GM19328 (cell line): Measurements from ENCODE around the gene DDX41.

ENCODE experiments used
- ATAC-seq: cut with Tn5 transposase; IDR thresholded peaks from one replicate; pipeline ENCODE4 v1.9.1; 2021; ENCODE audit warnings: mild to moderate bottlenecking, moderate library complexity; ENCODE audit not compliant: unreplicated experiment

The DDX41 gene

GRCh38 chr5:177500685-177501522 is 15.9 kb downstream of the DDX41 start:
- no peak for ATAC-seq

DNA sequence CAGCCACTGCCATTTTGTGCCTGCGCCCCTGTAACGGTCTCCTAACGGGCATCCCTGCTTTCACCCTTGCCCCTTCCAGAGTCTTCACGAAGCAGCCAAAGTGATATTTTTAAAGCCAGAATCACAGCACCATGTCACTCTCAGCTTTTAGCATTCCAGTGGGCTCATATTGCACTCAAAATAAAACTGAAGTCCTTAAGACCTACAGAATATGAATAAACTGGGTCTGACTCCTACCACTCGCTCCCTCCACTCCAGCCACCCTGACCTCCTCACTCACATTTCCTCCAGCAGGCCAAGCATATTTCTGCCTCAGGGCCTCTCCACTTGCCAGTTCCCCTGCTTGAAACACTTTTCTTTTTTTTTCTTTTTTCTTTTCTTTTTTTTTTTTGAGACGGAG is 16.9 kb downstream of the DDX41 start:
- no peak for ATAC-seq

DNA sequence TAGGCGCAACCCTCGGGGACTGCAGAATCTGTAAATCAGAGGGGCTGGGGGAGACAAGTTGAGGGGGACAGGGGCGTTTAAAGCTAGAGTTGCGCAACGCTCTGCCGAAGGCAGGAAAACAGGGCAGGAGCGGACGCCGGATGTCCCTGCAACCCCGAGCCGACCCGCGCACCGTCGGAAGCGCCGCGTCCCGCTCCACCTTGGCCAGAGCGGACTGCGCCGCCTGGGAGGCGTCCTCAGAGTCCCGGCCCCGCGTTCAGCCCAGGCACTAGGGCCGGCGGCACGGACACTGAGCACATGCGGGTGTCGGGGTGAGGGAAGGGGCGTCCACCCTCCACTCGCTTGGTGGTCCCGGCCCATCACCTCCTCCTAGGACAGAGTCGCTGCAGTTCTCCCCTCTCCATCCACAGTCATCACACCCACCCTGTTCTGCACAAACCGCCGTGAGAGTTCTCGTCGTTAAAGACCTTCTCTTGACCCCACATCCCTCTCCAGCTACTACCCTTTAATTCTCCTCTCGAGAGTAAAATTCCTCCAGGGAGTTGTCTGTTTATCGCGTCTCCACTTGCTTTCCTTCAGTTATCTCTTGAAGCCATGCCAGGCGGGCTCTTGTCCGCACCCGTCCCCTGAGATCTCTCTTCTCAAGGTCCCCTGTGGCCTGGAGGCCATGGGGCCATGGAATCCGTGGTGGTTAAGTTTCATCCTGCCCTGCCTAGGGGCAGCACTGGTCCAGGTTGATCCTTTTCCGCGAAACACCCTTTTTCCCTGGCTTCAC is 18.6 kb downstream of the DDX41 start:
- no peak for ATAC-seq

GRCh38 chr5:177497292-177498012 is 19.3 kb downstream of the DDX41 start, which contains the start of gene PDLIM7:
Gene PDLIM7 (minus strand): TSS chr5:177497604. CDS start chr5:177496512, 1,092 bp downstream.
- ATAC-seq, result peak; percentile 75

- ATAC-seq, result no peak
Observed at GRCh38 chr5:177496727-177497291, 20.0 kb downstream of the DDX41 start.

DNA sequence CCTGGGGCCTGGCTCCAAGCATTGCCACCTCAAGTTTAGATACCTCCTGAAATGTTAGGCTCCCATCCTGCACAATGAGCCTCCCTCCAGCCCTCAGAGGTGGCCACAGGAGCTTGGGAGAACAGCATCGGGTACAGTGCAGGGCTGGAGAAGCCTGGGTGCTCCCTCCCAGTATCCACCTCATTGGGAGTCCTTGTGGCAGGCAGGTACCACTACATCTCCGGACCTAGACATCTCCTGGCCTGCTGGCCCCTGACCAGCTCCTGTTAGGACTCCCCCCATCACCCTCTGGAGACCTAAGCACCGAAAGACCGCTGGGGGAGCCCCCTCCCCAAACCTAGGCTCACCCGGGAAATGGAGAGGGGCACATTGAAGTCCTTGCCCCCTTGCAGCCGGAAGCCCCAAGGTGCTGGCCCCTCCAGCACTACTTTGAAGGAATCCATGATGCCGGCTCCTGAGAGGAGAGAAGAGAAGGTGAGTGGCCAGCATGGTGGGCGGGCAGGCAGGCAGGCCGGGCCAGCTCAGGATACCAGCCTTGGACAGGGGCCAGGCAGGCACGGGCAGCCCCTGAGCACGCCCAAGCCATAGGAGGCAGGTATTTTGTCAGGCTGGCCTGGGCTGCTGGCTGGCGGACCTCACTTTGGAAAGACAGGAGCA is 20.6 kb downstream of the DDX41 start:
- no peak for ATAC-seq

- no peak for ATAC-seq
Observed at GRCh38 chr5:177495243-177496060, 21.3 kb downstream of the DDX41 start.

GRCh38 chr5:177494346-177495195 is 22.2 kb downstream of the DDX41 start:
- no peak for ATAC-seq

- ATAC-seq, result no peak
Observed at GRCh38 chr5:177493795-177494345, 22.9 kb downstream of the DDX41 start.

DNA sequence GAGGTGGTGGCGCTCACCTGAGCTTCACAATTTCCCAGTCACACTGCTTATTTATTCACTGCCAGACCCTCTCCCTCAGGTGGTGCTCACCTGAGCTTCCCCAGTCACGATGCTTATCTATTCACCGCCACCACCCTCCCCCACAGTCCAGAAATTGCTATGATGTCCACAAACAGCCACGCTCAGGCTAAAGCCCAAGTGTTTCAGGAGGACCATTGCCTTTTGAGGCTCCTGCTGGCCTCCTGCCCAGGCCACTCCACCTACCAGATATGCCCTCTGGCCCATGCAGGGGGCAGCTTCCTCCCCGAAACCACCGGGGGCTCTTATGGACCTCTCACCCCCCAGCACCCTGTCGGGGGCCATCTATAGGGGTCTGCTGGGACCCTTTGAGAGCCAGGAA is 23.9 kb downstream of the DDX41 start:
- ATAC-seq, result no peak

GRCh38 chr5:177491983-177492746 is 24.6 kb downstream of the DDX41 start:
- no peak for ATAC-seq

DNA sequence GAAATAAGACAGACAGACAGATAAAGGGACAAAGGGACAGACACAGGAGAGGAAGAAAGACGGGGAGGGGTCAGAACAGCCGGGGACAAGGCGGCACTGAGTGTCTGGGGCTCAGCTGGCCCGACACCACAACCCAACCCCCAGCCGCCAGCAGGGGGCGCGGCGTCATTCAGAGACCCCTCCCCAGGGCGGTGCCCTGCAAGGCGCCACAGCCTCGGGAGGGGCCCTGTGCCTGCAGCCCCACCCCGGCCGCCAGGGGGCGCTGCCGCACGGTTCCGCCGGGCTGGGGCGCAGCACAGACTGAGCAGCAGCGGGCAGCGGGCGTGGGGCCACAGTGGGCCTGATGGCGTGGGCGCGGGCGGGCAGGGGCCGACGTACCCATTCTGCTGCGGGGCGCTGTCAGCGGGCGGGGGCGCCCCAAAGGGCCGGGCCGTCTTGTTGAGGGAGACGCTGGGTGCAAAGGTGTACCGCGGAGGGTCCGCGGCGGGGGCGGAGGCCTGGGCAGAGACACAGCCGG is 25.3 kb downstream of the DDX41 start:
- no peak for ATAC-seq

GRCh38 chr5:177490992-177491391 is 25.8 kb downstream of the DDX41 start:
- no peak for ATAC-seq

DNA sequence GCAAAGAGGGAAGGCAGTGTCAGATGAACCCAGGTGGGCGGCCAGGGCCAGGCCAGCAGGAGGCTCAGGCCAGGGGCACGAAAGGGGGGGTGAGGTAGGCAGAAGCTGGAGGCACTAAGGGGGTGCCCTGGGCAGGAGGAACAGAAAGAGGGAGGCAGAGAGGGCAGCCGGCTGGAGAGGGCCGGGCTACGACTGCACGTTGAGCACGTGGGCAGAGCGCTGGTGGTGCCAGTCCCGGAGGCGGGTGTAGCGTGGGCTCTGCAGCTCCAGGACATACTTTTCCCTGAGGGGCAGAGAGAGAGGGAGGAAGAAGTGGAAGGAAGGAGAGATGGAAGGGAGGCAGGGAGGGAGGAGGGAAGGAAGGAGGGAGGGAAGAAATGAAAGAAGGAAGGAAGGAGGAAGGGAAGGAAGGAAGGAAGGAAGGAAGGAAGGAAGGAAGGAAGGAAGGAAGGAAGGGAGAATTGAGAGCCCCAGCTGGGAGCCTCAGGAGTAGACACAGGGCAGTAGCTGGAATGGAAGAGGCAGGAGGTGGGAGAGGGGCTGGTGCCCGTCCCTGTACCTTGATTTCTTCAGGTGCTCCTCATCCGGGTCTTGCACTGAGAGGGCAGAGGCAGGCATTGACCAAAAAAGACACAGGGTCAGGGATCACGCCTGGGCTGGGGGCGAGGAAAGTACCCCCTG is 26.3 kb downstream of the DDX41 start:
- no peak for ATAC-seq

DNA sequence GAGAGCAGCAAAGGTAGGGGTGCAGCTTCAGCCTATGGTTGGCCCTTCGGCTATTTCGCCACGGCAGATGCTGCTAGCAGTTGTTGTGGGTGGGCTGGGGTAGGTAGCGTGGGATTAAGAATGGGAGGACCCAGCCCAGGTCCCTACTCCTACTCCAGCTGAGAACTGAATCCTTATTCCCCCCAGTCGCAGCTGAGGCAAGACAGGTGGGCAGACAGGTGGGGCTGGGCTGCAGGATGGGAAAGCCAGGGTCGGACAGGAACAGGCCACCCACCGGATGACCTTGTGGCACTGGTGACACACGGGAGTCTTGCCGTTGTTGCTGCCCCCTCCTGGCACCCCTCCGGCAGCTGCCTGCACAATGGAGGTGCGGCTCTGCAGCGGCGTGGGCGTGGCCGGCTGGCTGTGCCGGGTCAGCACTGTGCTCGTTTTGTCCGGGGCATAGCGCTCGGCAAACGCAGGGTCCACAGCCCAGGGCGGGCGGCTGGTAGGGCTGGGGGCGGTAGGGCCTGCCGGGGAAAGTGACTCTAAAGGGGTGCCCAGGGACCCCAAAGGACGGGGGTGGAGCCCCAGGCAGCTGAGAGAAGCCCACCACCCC is 27.5 kb downstream of the DDX41 start:
- ATAC-seq, result no peak

DNA sequence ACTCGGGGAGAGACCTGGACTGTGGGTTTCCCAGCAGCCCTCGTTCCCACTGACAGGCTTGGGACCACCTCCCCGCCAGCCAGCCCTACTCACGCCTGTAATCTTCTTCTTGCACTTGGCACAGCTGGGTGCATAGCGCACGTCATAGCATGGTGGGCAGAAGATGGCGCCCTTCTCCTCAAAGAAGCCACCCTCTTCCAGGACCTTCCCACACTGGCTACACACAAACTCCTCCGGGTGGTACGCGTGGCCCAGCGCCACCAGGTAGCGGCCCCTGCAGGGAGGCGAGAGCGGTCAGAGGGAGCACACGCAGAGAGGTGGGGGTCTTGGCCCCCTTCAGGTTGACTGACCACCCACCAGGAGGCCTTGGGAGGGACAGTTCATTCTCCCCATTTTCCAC is 28.8 kb downstream of the DDX41 start:
- no peak for ATAC-seq

- no peak for ATAC-seq
Observed at GRCh38 chr5:177487144-177487543, 29.6 kb downstream of the DDX41 start.
